CD14-positive monocyte (primary cell): ENCODE measurements around the gene EMC8. TPM values are rescaled to one million over a fixed set of nuclear protein-coding genes. Genes with fewer than 3 reads are reported as not detected.
"Not testable (repeated sequence)": the region's sequence is repeated elsewhere in the genome, so short reads cannot be mapped to it uniquely, and the experiment has no call there.

Source experiments
- DNase-seq, 3 donors: peaks; one replicate each; pipeline ENCODE4 v3.0.0-alpha.2; 2011 to 2022
- H2AFZ ChIP-seq: 2 replicates; pipeline ENCODE4 v1.6.0; 2012; ENCODE audit warnings: mild to moderate bottlenecking, low read depth, low read length, inconsistent platforms; ENCODE audit not compliant: insufficient read depth, poor library complexity, severe bottlenecking
- H3K27ac ChIP-seq, 2 donors: 1 replicate in 1 of 2; 2 replicates in 1 of 2; pipeline ENCODE4 v1.5.1; 2012 to 2013; ENCODE audit warnings: low read length in 2 of 2, control low read depth in 1 of 2, inconsistent platforms in 1 of 2, low read depth in 1 of 2, mild to moderate bottlenecking in 1 of 2
- H3K27me3 ChIP-seq, 2 donors: one replicate each; pipeline versions ENCODE4 v1.6.0 to v1.6.1; 2011 to 2013; ENCODE audit warnings: low read length in 2 of 2; ENCODE audit not compliant: control insufficient read depth in 2 of 2, insufficient read depth in 2 of 2
- H3K36me3 ChIP-seq, 2 donors: replicated peaks in 1 of 2; 1 replicate in 1 of 2; 2 replicates in 1 of 2; pipeline versions ENCODE4 v1.5.1 to v1.6.1; 2012 to 2013; ENCODE audit warnings: low read length in 2 of 2, control low read depth in 1 of 2, inconsistent platforms in 1 of 2, mild to moderate bottlenecking in 1 of 2; ENCODE audit not compliant: insufficient read depth in 2 of 2, control insufficient read depth in 1 of 2
- H3K4me1 ChIP-seq, 2 donors: 1 replicate in 1 of 2; 2 replicates in 1 of 2; pipeline versions ENCODE4 v1.5.1 to v1.6.1; 2012 to 2013; ENCODE audit warnings: low read length in 2 of 2, control low read depth in 1 of 2, inconsistent platforms in 1 of 2, mild to moderate bottlenecking in 1 of 2, moderate library complexity in 1 of 2; ENCODE audit not compliant: insufficient read depth in 2 of 2, control insufficient read depth in 1 of 2
- H3K4me2 ChIP-seq: replicated peaks from 2 replicates; pipeline ENCODE3; 2012; ENCODE audit warnings: low read length, moderate library complexity, mild to moderate bottlenecking; ENCODE audit not compliant: poor library complexity, severe bottlenecking; ENCODE audit errors: extremely low read depth
- H3K4me3 ChIP-seq, 3 experiments: fragments of 200-600 bp in 1 of 3; sonication (generic) in 1 of 3; replicated peaks in 1 of 3; 1 replicate in 2 of 3; 2 replicates in 1 of 3; pipeline ENCODE4 v1.5.1; 2011 to 2013; ENCODE audit warnings: low read length in 3 of 3, mild to moderate bottlenecking in 3 of 3, control low read depth in 2 of 3, low read depth in 2 of 3, inconsistent platforms in 1 of 3, moderate library complexity in 1 of 3
- H3K79me2 ChIP-seq: 2 replicates; pipeline ENCODE4 v1.6.0; 2012; ENCODE audit warnings: mild to moderate bottlenecking, control low read depth, inconsistent platforms, low read length, moderate library complexity; ENCODE audit not compliant: insufficient read depth
- H3K9ac ChIP-seq: 2 replicates; pipeline ENCODE4 v1.6.0; 2017; ENCODE audit warnings: low read length, mild to moderate bottlenecking; ENCODE audit not compliant: insufficient read depth, poor library complexity, severe bottlenecking
- H3K9me3 ChIP-seq, 2 donors: replicated peaks in 1 of 2; 1 replicate in 1 of 2; 2 replicates in 1 of 2; pipeline versions ENCODE4 v1.5.1 to v1.6.1; 2012 to 2013; ENCODE audit warnings: low read length in 2 of 2, control low read depth in 1 of 2; ENCODE audit not compliant: control insufficient read depth in 1 of 2, insufficient read depth in 1 of 2
- H4K20me1 ChIP-seq: 2 replicates; pipeline ENCODE4 v1.6.0; 2012; ENCODE audit warnings: mild to moderate bottlenecking, low read length, control low read depth, moderate library complexity; ENCODE audit not compliant: insufficient read depth
- H3K27ac Mint-ChIP-seq, 7 donors: one replicate each; pipeline ENCODE4 v1.8.0; 2020; ENCODE audit warnings: mild to moderate bottlenecking in 7 of 7, mixed read lengths in 7 of 7, moderate library complexity in 6 of 7, inconsistent platforms in 2 of 7
- H3K27me3 Mint-ChIP-seq, 3 donors: one replicate each; pipeline ENCODE4 v1.8.0; 2021 to 2022; ENCODE audit warnings: low read depth in 3 of 3, mild to moderate bottlenecking in 3 of 3, mixed read lengths in 3 of 3, moderate library complexity in 3 of 3, inconsistent platforms in 1 of 3
- H3K36me3 Mint-ChIP-seq, 2 donors: one replicate each; pipeline ENCODE4 v1.8.0; 2020; ENCODE audit warnings: mixed read lengths in 2 of 2, inconsistent platforms in 1 of 2, mild to moderate bottlenecking in 1 of 2
- H3K4me1 Mint-ChIP-seq: one replicate; pipeline ENCODE4 v1.8.0; 2020; ENCODE audit warnings: mild to moderate bottlenecking, mixed read lengths
- H3K4me3 Mint-ChIP-seq, 2 donors: one replicate each; pipeline ENCODE4 v1.8.0; 2020; ENCODE audit warnings: mild to moderate bottlenecking in 2 of 2, mixed read lengths in 2 of 2, moderate library complexity in 1 of 2
- H3K9me3 Mint-ChIP-seq, 7 donors: one replicate each; pipeline ENCODE4 v1.8.0; 2020 to 2022; ENCODE audit warnings: mixed read lengths in 7 of 7, mild to moderate bottlenecking in 6 of 7, moderate library complexity in 6 of 7, inconsistent platforms in 2 of 7
- WGBS: methylation state at CpG from one replicate; pipeline ENCODE4 v1.1.5; 2013; ENCODE audit warnings: missing lambda C conversion rate; ENCODE audit not compliant: insufficient coverage; 5-methylcytosine and 5-hydroxymethylcytosine counted together
- intact Hi-C, 2 donors: fragments of 100-400 bp; cut with micrococcal nuclease; formaldehyde crosslinking; loops; one replicate each; pipeline versions ENCODE4 v1.15.0 to v1.15.1; 2023
- polyA plus RNA-seq, 3 donors: library from polyadenylated mRNA; depleted of rRNA in 1 of 3; unstranded in 2 of 3; stranded (reverse) in 1 of 3; fragments of 300-500 nt in 2 of 3; fragments of >200 nt in 1 of 3; fragmentation: Illumina TruSeq in 2 of 3; gene quantifications; 1 replicate in 2 of 3; 2 replicates in 1 of 3; pipeline ENCODE4 v1.2.3, GENCODE V29; 2012 to 2021
- TF ChIP-seq, protein P1 (sequence below): fragments of 200-600 bp; IDR thresholded peaks from one replicate; pipeline ENCODE4 v1.8.0; 2022; ENCODE audit warnings: antibody characterized with exemption, mild to moderate bottlenecking

The EMC8 gene
- polyA plus RNA-seq, 3 donors = 28.2 to 30.0 (median 29.9) TPM

DNA sequence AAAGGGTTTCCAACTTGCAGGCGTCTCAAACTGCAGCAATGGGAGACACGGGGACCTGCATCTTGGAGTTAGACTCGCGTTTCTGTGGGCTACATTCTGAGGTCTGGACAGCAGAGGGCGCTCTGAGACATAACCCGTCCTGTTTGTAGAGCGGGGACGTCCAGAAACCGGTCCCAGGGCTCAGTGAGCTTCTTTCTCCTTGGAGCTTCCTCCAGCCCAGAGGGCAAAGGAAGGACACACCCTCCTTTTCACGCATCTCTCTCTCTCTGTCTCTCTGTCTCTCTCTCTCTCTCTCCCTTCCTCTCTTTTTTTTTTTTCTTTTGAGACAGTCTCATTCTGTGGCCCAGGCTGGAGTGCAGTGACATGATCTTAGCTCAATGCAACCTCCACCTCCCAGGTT is 19.9 kb upstream of the EMC8 start:
- peak overlapping the region in 1 of 2 donors; percentile 26 for H3K4me3 Mint-ChIP-seq

DNA sequence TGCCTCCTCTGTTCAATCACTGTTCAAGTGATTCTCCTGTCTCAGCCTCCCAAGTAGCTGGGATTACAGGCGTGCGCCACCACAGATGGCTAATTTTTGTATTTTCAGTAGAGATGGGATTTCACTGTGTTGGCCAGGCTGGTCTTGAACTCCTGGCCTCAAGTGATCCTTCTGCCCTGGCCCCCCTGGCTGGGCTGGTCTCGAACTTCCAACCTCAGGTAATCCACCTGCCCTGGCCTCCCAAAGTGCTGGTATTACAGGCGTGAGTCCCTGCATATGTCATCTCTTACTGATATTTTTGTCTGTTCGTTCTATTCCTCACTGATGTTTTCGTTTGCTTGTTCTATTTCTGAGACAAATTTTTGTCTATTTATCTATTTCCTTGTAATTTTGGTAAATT is 17.9 kb upstream of the EMC8 start:
- H3K4me1 ChIP-seq = peaks cover 9 to 11% of the 10 kb centered on the region in 2 donors
- intact Hi-C loops = loop anchor here in 1 of 2 donors (5.0 kb wide), 1 partner anchor 705 kb away; no protein-coding TSS in a partner anchor
- Mint-ChIP-seq H3K27me3 (peaks cover 27 to 38% (median 34%) of the 10 kb centered on the region in 3 donors), H3K4me1 (peaks cover 11% of the 10 kb centered on the region)
- H3K36me3 ChIP-seq, H3K27ac ChIP-seq, H3K9me3 Mint-ChIP-seq, H3K4me3 Mint-ChIP-seq, H3K9ac ChIP-seq, H3K27ac Mint-ChIP-seq, H3K36me3 Mint-ChIP-seq, H4K20me1 ChIP-seq, H3K4me3 ChIP-seq, H3K79me2 ChIP-seq, H2AFZ ChIP-seq, DNase-seq, H3K4me2 ChIP-seq, H3K9me3 ChIP-seq: not testable (repeated sequence)
- peaks cover 2 to 12% of the 10 kb centered on the region in 2 donors for H3K27me3 ChIP-seq
- 92% methylated on average over 2 of the region's 6 CpGs for WGBS

More for the DNA sequence above, 19.9 kb upstream of the EMC8 start:
- Histone ChIP-seq H2AFZ (no peak overlapping the region), H3K4me1 (peaks cover 11 to 14% of the 10 kb centered on the region in 2 donors), H3K9me3 (no peaks in the 10 kb centered on the region), H3K36me3 (no peaks in the 10 kb centered on the region), H3K4me2 (no peak overlapping the region), H4K20me1 (no peaks in the 10 kb centered on the region), H3K79me2 (no peaks in the 10 kb centered on the region), H3K9ac (no peak overlapping the region), H3K4me3 (no peak overlapping the region), H3K27ac (no peak overlapping the region), H3K27me3 (peaks cover 0 to 2% of the 10 kb centered on the region in 2 donors)
- WGBS = 1% methylated on average over 9 of the region's 10 CpGs
- Mint-ChIP-seq H3K27me3 (peaks cover 9 to 19% (median 16%) of the 10 kb centered on the region in 3 donors), H3K9me3 (peaks cover 0 to under 1% (median 0%) of the 10 kb centered on the region in 7 donors), H3K4me1 (peaks cover 13% of the 10 kb centered on the region), H3K36me3 (no peaks in the 10 kb centered on the region), H3K27ac (no peak overlapping the region)
- TF ChIP-seq, protein P1, sequence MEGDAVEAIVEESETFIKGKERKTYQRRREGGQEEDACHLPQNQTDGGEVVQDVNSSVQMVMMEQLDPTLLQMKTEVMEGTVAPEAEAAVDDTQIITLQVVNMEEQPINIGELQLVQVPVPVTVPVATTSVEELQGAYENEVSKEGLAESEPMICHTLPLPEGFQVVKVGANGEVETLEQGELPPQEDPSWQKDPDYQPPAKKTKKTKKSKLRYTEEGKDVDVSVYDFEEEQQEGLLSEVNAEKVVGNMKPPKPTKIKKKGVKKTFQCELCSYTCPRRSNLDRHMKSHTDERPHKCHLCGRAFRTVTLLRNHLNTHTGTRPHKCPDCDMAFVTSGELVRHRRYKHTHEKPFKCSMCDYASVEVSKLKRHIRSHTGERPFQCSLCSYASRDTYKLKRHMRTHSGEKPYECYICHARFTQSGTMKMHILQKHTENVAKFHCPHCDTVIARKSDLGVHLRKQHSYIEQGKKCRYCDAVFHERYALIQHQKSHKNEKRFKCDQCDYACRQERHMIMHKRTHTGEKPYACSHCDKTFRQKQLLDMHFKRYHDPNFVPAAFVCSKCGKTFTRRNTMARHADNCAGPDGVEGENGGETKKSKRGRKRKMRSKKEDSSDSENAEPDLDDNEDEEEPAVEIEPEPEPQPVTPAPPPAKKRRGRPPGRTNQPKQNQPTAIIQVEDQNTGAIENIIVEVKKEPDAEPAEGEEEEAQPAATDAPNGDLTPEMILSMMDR = peak; percentile 76
- peak; percentile 81 to 89 (median 86) for DNase-seq
- intact Hi-C loops = loop anchor here in 1 of 2 donors (1.0 to 5.0 kb wide), 2 partner anchors 197 to 703 kb away; no protein-coding TSS in a partner anchor
